Measurements from ENCODE around the gene CNST. TPM values are rescaled to one million over a fixed set of nuclear protein-coding genes. Genes with fewer than 3 reads are reported as not detected.

CNST gene
- total and polyA plus RNA-seq, 2 of the 13 experiments (the other 11 are each of a cell fraction or from before 2014, with no cell fraction given) = 6.3 to 12.4 TPM

GRCh38 chr1:246711548-246712003 lies 145.3 kb downstream of the CNST start (continued):
- TF ChIP-seq, protein P1, sequence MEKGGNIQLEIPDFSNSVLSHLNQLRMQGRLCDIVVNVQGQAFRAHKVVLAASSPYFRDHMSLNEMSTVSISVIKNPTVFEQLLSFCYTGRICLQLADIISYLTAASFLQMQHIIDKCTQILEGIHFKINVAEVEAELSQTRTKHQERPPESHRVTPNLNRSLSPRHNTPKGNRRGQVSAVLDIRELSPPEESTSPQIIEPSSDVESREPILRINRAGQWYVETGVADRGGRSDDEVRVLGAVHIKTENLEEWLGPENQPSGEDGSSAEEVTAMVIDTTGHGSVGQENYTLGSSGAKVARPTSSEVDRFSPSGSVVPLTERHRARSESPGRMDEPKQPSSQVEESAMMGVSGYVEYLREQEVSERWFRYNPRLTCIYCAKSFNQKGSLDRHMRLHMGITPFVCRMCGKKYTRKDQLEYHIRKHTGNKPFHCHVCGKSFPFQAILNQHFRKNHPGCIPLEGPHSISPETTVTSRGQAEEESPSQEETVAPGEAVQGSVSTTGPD (CRISPR knock-in tag; IDR thresholded peaks at IDR 0.05) = peak; percentile 99
- TF ChIP-seq NCOA2 (CRISPR knock-in tag; IDR thresholded peaks at IDR 0.05) (no peak; the same call in 1 of the 2 replicates), ONECUT2 (CRISPR knock-in tag; IDR thresholded peaks at IDR 0.05) (no peak), SMAD3 (CRISPR knock-in tag; IDR thresholded peaks at IDR 0.05) (no peak), ZNF234 (CRISPR knock-in tag; conservative IDR thresholded peaks at IDR 0.05) (no peak), NCOA1 (CRISPR knock-in tag; IDR thresholded peaks at IDR 0.05) (no peak), NBN (conservative IDR thresholded peaks at IDR 0.05) (no peak), TRIM22 (IDR thresholded peaks at IDR 0.05) (no peak), MXD4 (CRISPR knock-in tag; IDR thresholded peaks at IDR 0.05) (no peak), MEF2D (CRISPR knock-in tag; IDR thresholded peaks at IDR 0.05) (no peak), THAP9 (CRISPR knock-in tag; IDR thresholded peaks at IDR 0.05; ENCODE audit: borderline replicate concordance) (no peak), HMGA1 (CRISPR knock-in tag; conservative IDR thresholded peaks at IDR 0.05) (no peak), HOXA9 (CRISPR knock-in tag; IDR thresholded peaks at IDR 0.05; ENCODE audit: borderline replicate concordance) (no peak), ZNF282 (IDR thresholded peaks at IDR 0.05; ENCODE audit: partially characterized antibody) (no peak), FOXA3 (CRISPR knock-in tag; IDR thresholded peaks at IDR 0.05) (peak; percentile 29; the same call in 1 of the 2 replicates), ZSCAN25 (CRISPR knock-in tag; IDR thresholded peaks at IDR 0.05) (no peak)
- TF ChIP-seq, protein P2, sequence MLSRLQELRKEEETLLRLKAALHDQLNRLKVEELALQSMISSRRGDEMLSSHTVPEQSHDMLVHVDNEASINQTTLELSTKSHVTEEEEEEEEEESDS (CRISPR knock-in tag; IDR thresholded peaks at IDR 0.05; ENCODE audit: borderline replicate concordance) = no peak
- TF ChIP-seq, protein P3, sequence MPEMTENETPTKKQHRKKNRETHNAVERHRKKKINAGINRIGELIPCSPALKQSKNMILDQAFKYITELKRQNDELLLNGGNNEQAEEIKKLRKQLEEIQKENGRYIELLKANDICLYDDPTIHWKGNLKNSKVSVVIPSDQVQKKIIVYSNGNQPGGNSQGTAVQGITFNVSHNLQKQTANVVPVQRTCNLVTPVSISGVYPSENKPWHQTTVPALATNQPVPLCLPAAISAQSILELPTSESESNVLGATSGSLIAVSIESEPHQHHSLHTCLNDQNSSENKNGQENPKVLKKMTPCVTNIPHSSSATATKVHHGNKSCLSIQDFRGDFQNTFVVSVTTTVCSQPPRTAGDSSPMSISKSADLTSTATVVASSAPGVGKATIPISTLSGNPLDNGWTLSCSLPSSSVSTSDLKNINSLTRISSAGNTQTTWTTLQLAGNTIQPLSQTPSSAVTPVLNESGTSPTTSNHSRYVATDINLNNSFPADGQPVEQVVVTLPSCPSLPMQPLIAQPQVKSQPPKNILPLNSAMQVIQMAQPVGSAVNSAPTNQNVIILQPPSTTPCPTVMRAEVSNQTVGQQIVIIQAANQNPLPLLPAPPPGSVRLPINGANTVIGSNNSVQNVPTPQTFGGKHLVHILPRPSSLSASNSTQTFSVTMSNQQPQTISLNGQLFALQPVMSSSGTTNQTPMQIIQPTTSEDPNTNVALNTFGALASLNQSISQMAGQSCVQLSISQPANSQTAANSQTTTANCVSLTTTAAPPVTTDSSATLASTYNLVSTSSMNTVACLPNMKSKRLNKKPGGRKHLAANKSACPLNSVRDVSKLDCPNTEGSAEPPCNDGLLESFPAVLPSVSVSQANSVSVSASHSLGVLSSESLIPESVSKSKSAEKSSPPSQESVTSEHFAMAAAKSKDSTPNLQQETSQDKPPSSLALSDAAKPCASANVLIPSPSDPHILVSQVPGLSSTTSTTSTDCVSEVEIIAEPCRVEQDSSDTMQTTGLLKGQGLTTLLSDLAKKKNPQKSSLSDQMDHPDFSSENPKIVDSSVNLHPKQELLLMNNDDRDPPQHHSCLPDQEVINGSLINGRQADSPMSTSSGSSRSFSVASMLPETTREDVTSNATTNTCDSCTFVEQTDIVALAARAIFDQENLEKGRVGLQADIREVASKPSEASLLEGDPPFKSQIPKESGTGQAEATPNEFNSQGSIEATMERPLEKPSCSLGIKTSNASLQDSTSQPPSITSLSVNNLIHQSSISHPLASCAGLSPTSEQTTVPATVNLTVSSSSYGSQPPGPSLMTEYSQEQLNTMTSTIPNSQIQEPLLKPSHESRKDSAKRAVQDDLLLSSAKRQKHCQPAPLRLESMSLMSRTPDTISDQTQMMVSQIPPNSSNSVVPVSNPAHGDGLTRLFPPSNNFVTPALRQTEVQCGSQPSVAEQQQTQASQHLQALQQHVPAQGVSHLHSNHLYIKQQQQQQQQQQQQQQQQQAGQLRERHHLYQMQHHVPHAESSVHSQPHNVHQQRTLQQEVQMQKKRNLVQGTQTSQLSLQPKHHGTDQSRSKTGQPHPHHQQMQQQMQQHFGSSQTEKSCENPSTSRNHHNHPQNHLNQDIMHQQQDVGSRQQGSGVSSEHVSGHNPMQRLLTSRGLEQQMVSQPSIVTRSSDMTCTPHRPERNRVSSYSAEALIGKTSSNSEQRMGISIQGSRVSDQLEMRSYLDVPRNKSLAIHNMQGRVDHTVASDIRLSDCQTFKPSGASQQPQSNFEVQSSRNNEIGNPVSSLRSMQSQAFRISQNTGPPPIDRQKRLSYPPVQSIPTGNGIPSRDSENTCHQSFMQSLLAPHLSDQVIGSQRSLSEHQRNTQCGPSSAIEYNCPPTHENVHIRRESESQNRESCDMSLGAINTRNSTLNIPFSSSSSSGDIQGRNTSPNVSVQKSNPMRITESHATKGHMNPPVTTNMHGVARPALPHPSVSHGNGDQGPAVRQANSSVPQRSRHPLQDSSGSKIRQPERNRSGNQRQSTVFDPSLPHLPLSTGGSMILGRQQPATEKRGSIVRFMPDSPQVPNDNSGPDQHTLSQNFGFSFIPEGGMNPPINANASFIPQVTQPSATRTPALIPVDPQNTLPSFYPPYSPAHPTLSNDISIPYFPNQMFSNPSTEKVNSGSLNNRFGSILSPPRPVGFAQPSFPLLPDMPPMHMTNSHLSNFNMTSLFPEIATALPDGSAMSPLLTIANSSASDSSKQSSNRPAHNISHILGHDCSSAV (CRISPR knock-in tag; IDR thresholded peaks at IDR 0.05; ENCODE audit: borderline replicate concordance) = no peak

Data from HepG2 (cell line).